Ishikawa (cell line): ENCODE measurements around the gene RAB25.
A peak's percentile ranks its signal among the peaks of the same experiment; 100 is the strongest.

ENCODE experiments used
- CEBPB ChIP-seq: IDR thresholded peaks from 2 replicates; pipeline ENCODE4 v1.6.1; 2012
- CREB1 ChIP-seq: IDR thresholded peaks from 2 replicates; pipeline ENCODE4 v1.6.1; 2012; ENCODE audit warnings: low read depth
- EGR1 ChIP-seq: IDR thresholded peaks from 2 replicates; pipeline ENCODE4 v1.6.1; 2012
- EP300 ChIP-seq: IDR thresholded peaks from 2 replicates; pipeline ENCODE4 v1.6.1; 2012; ENCODE audit warnings: borderline replicate concordance
- FOXM1 ChIP-seq: IDR thresholded peaks from 2 replicates; pipeline ENCODE4 v1.6.1; 2012; ENCODE audit warnings: low read depth, borderline replicate concordance
- MAX ChIP-seq: IDR thresholded peaks from 2 replicates; pipeline ENCODE4 v1.6.1; 2012
- NFIC ChIP-seq: IDR thresholded peaks from 2 replicates; pipeline ENCODE4 v1.6.1; 2012
- RAD21 ChIP-seq: IDR thresholded peaks from 2 replicates; pipeline ENCODE4 v1.6.1; 2012; ENCODE audit warnings: low read depth
- REST ChIP-seq: IDR thresholded peaks from 2 replicates; pipeline ENCODE4 v1.6.1; 2012; ENCODE audit warnings: low read depth, mild to moderate bottlenecking
- TAF1 ChIP-seq: IDR thresholded peaks from 2 replicates; pipeline ENCODE4 v1.6.1; 2012; ENCODE audit warnings: low read depth, mild to moderate bottlenecking
- TCF12 ChIP-seq: IDR thresholded peaks from 2 replicates; pipeline ENCODE4 v1.6.1; 2012; ENCODE audit warnings: low read depth
- TEAD4 ChIP-seq: IDR thresholded peaks from 2 replicates; pipeline ENCODE4 v1.6.1; 2012
- USF1 ChIP-seq: IDR thresholded peaks from 2 replicates; pipeline ENCODE4 v1.6.1; 2012
- YY1 ChIP-seq: IDR thresholded peaks from 2 replicates; pipeline ENCODE4 v1.6.1; 2012; ENCODE audit warnings: low read depth
- ZBTB7A ChIP-seq: IDR thresholded peaks from 2 replicates; pipeline ENCODE4 v1.6.1; 2012; ENCODE audit warnings: low read depth

Gene RAB25

GRCh38 chr1:156103521-156103947, 42.6 kb downstream of the RAB25 start:
- TF ChIP-seq NFIC (0 out of 2 replicates have a peak, but pooled peaks have one; percentile 26), MAX (no peak), TCF12 (peak; percentile 51; the same call in 1 of the 2 replicates)

- TF ChIP-seq NFIC (peak; percentile 88), FOXM1 (no peak)
Observed at GRCh38 chr1:156104065-156104810, 43.3 kb downstream of the RAB25 start.

GRCh38 chr1:156104861-156105832, 44.2 kb downstream of the RAB25 start:
- no peak for TF ChIP-seq MAX
- no peak for TF ChIP-seq NFIC
- TF ChIP-seq EP300: no peak
- no peak for TF ChIP-seq CEBPB

GRCh38 chr1:156106624-156107488, 45.9 kb downstream of the RAB25 start:
- peak; percentile 44; the same call in 1 of the 2 replicates for TF ChIP-seq ZBTB7A
- TF ChIP-seq REST: no peak
- no peak; the same call in 1 of the 2 replicates for TF ChIP-seq TCF12
- TF ChIP-seq TEAD4: peak; percentile 87

- no peak for TF ChIP-seq FOXM1
- TF ChIP-seq NFIC: no peak
- TF ChIP-seq REST: no peak
- TF ChIP-seq TCF12: no peak
- no peak for TF ChIP-seq USF1
- no peak for TF ChIP-seq TAF1
- no peak for TF ChIP-seq RAD21
- no peak for TF ChIP-seq EP300
- no peak for TF ChIP-seq CEBPB
- TF ChIP-seq CREB1: no peak
- no peak for TF ChIP-seq EGR1
- TF ChIP-seq YY1: no peak
- TF ChIP-seq MAX: no peak
- no peak for TF ChIP-seq TEAD4
- TF ChIP-seq ZBTB7A: no peak
Observed at GRCh38 chr1:156108057-156108456, 47.1 kb downstream of the RAB25 start.

GRCh38 chr1:156108664-156109241, 47.8 kb downstream of the RAB25 start:
- TF ChIP-seq MAX: no peak
- no peak for TF ChIP-seq TEAD4
- no peak for TF ChIP-seq YY1
- no peak for TF ChIP-seq EP300
- no peak for TF ChIP-seq NFIC
- TF ChIP-seq EGR1: no peak
- TF ChIP-seq CREB1: no peak
- no peak for TF ChIP-seq REST
- TF ChIP-seq FOXM1: no peak
- no peak for TF ChIP-seq ZBTB7A
